Trophoblast cell (in vitro differentiated cells and primary cell): ENCODE data around the gene GFOD1.
A peak's percentile ranks its signal among the peaks of the same experiment; 100 is the strongest.

ENCODE experiments used
- DNase-seq, 2 donors: peaks; one replicate each; pipeline ENCODE4 v3.0.0-alpha.2; 2016
- H2AFZ ChIP-seq: 2 replicates; pipeline ENCODE4 v1.6.1; 2013; ENCODE audit warnings: low read length, moderate library complexity, mild to moderate bottlenecking; ENCODE audit not compliant: insufficient read depth, poor library complexity
- H2AK5ac ChIP-seq: 2 replicates; pipeline ENCODE4 v1.6.1; 2013; ENCODE audit warnings: mild to moderate bottlenecking, low read length
- H2BK120ac ChIP-seq: 2 replicates; pipeline ENCODE4 v1.6.1; 2013; ENCODE audit warnings: low read length, mild to moderate bottlenecking, moderate library complexity; ENCODE audit not compliant: insufficient read depth, poor library complexity
- H2BK12ac ChIP-seq: 2 replicates; pipeline ENCODE4 v1.6.1; 2013; ENCODE audit warnings: mild to moderate bottlenecking, low read length, moderate library complexity
- H2BK5ac ChIP-seq: 2 replicates; pipeline ENCODE4 v1.6.1; 2013; ENCODE audit warnings: low read length, low read depth, moderate library complexity, mild to moderate bottlenecking; ENCODE audit not compliant: poor library complexity
- H3K14ac ChIP-seq: 2 replicates; pipeline ENCODE4 v1.6.1; 2013; ENCODE audit warnings: mild to moderate bottlenecking, low read length
- H3K18ac ChIP-seq: 2 replicates; pipeline ENCODE4 v1.6.1; 2013; ENCODE audit warnings: mild to moderate bottlenecking, low read length
- H3K23ac ChIP-seq: 2 replicates; pipeline ENCODE4 v1.6.1; 2013; ENCODE audit warnings: low read length
- H3K27ac ChIP-seq: 2 replicates; pipeline ENCODE4 v1.5.1; 2013; ENCODE audit warnings: low read depth, mild to moderate bottlenecking, inconsistent platforms, low read length, moderate library complexity
- H3K27me3 ChIP-seq: 2 replicates; pipeline ENCODE4 v1.6.1; 2013; ENCODE audit warnings: inconsistent platforms, mild to moderate bottlenecking, low read length, moderate library complexity; ENCODE audit not compliant: insufficient read depth
- H3K36me3 ChIP-seq, 2 experiments: 1 replicate in 1 of 2; 2 replicates in 1 of 2; pipeline ENCODE4 v1.6.1; 2013; ENCODE audit warnings: low read length in 2 of 2, mild to moderate bottlenecking in 2 of 2, moderate library complexity in 1 of 2; ENCODE audit not compliant: insufficient read depth in 2 of 2, control insufficient read depth in 1 of 2
- H3K4ac ChIP-seq: 2 replicates; pipeline ENCODE4 v1.6.1; 2013; ENCODE audit warnings: low read depth, mild to moderate bottlenecking, low read length, moderate library complexity
- H3K4me1 ChIP-seq, 2 experiments: 1 replicate in 1 of 2; 2 replicates in 1 of 2; pipeline ENCODE4 v1.6.1; 2013; ENCODE audit warnings: low read length in 2 of 2, mild to moderate bottlenecking in 2 of 2, moderate library complexity in 1 of 2; ENCODE audit not compliant: insufficient read depth in 2 of 2, control insufficient read depth in 1 of 2
- H3K4me2 ChIP-seq: 2 replicates; pipeline ENCODE4 v1.6.1; 2013; ENCODE audit warnings: inconsistent platforms, mild to moderate bottlenecking, low read length, moderate library complexity
- H3K4me3 ChIP-seq: 2 replicates; pipeline ENCODE4 v1.5.1; 2013; ENCODE audit warnings: mild to moderate bottlenecking, low read depth, low read length, inconsistent platforms
- H3K79me1 ChIP-seq: one replicate; pipeline ENCODE4 v1.6.1; 2013; ENCODE audit warnings: low read length
- H3K79me2 ChIP-seq: 2 replicates; pipeline ENCODE4 v1.6.1; 2013; ENCODE audit warnings: low read length, mild to moderate bottlenecking; ENCODE audit not compliant: control insufficient read depth, insufficient read depth, poor library complexity
- H3K9ac ChIP-seq: 2 replicates; pipeline ENCODE4 v1.6.1; 2013; ENCODE audit warnings: mild to moderate bottlenecking, low read length
- H3K9me3 ChIP-seq: 2 replicates; pipeline ENCODE4 v1.6.1; 2013; ENCODE audit warnings: low read depth, mild to moderate bottlenecking, control low read depth, inconsistent platforms, low read length; ENCODE audit not compliant: insufficient read depth
- H4K12ac ChIP-seq: 2 replicates; pipeline ENCODE4 v1.6.1; 2013; ENCODE audit warnings: low read depth, mild to moderate bottlenecking, low read length, moderate library complexity
- H4K8ac ChIP-seq: 2 replicates; pipeline ENCODE4 v1.6.1; 2013; ENCODE audit warnings: low read depth, mild to moderate bottlenecking, low read length, moderate library complexity
- H4K91ac ChIP-seq: one replicate; pipeline ENCODE4 v1.6.1; 2013; ENCODE audit warnings: low read depth, mild to moderate bottlenecking, low read length, moderate library complexity
- WGBS: extraction: QIAGEN DNeasy Blood & Tissue Kit; methylation state at CpG from one replicate; pipeline ENCODE4 v1.1.7; 2013; ENCODE audit warnings: missing lambda C conversion rate; ENCODE audit not compliant: insufficient read length, insufficient coverage; ENCODE audit errors: extremely low coverage; 5-methylcytosine and 5-hydroxymethylcytosine counted together

Gene GFOD1

GRCh38 chr6:13457577-13457976, 29.8 kb downstream of the GFOD1 start:
- no peak overlapping the region for H2AFZ ChIP-seq
- H2BK12ac ChIP-seq, result no peak overlapping the region
- H2BK5ac ChIP-seq, result no peak overlapping the region
- no peak overlapping the region for H3K4ac ChIP-seq
- H2BK120ac ChIP-seq, result no peak overlapping the region
- H3K9me3 ChIP-seq, result peaks cover 1% of the 10 kb centered on the region
- no peak overlapping the region for H3K18ac ChIP-seq
- H4K91ac ChIP-seq, result no peak overlapping the region
- H3K14ac ChIP-seq, result no peak overlapping the region
- H3K79me2 ChIP-seq, result no peaks in the 10 kb centered on the region
- no peak overlapping the region for H3K9ac ChIP-seq
- no CpG with 5 or more reads among the region's 7 CpGs for WGBS
- no peak overlapping the region for H3K27ac ChIP-seq
- no peaks in the 10 kb centered on the region for H3K27me3 ChIP-seq
- H2AK5ac ChIP-seq, result no peak overlapping the region
- H3K4me2 ChIP-seq, result no peak overlapping the region
- H3K79me1 ChIP-seq, result no peaks in the 10 kb centered on the region
- no peak for DNase-seq
- no peak overlapping the region for H4K8ac ChIP-seq
- no peak overlapping the region for H3K4me3 ChIP-seq
- H4K12ac ChIP-seq, result no peak overlapping the region
- H3K23ac ChIP-seq, result no peak overlapping the region
- peaks cover 0 to 2% of the 10 kb centered on the region in 2 experiments for H3K4me1 ChIP-seq
- no peaks in the 10 kb centered on the region for H3K36me3 ChIP-seq

GRCh38 chr6:13455552-13455966, 31.8 kb downstream of the GFOD1 start:
- no peak overlapping the region for H3K18ac ChIP-seq
- no peak overlapping the region for H3K27ac ChIP-seq
- H3K4me3 ChIP-seq, result no peak overlapping the region
- H3K9ac ChIP-seq, result no peak overlapping the region
- H3K79me1 ChIP-seq, result no peaks in the 10 kb centered on the region
- no peak overlapping the region for H3K14ac ChIP-seq
- DNase-seq, result no peak
- H3K4me2 ChIP-seq, result no peak overlapping the region
- H3K79me2 ChIP-seq, result no peaks in the 10 kb centered on the region
- no peak overlapping the region for H3K23ac ChIP-seq
- no peak overlapping the region for H4K8ac ChIP-seq
- H4K91ac ChIP-seq, result no peak overlapping the region
- H3K4ac ChIP-seq, result no peak overlapping the region
- no peaks in the 10 kb centered on the region for H3K36me3 ChIP-seq
- H3K9me3 ChIP-seq, result no peaks in the 10 kb centered on the region
- H3K27me3 ChIP-seq, result no peaks in the 10 kb centered on the region
- H3K4me1 ChIP-seq, result no peaks in the 10 kb centered on the region
- H4K12ac ChIP-seq, result no peak overlapping the region
- H2BK12ac ChIP-seq, result no peak overlapping the region
- H2BK5ac ChIP-seq, result no peak overlapping the region
- WGBS, result no CpG with 5 or more reads among the region's 5 CpGs
- H2AK5ac ChIP-seq, result no peak overlapping the region
- H2BK120ac ChIP-seq, result no peak overlapping the region
- H2AFZ ChIP-seq, result no peak overlapping the region

GRCh38 chr6:13454286-13455221, 32.8 kb downstream of the GFOD1 start:
- H3K27ac ChIP-seq, result no peak overlapping the region
- H2BK120ac ChIP-seq, result no peak overlapping the region
- H3K4me1 ChIP-seq, result no peaks in the 10 kb centered on the region
- no peak overlapping the region for H2AK5ac ChIP-seq
- H2BK12ac ChIP-seq, result no peak overlapping the region
- H4K12ac ChIP-seq, result no peak overlapping the region
- no peaks in the 10 kb centered on the region for H3K79me2 ChIP-seq
- no peak overlapping the region for H3K14ac ChIP-seq
- no peak overlapping the region for H3K4ac ChIP-seq
- no peak overlapping the region for H3K18ac ChIP-seq
- no peak overlapping the region for H4K91ac ChIP-seq
- DNase-seq, result no peak
- H3K9me3 ChIP-seq, result no peaks in the 10 kb centered on the region
- no peak overlapping the region for H3K4me2 ChIP-seq
- H3K23ac ChIP-seq, result no peak overlapping the region
- H4K8ac ChIP-seq, result no peak overlapping the region
- no peak overlapping the region for H3K9ac ChIP-seq
- no peaks in the 10 kb centered on the region for H3K79me1 ChIP-seq
- H3K27me3 ChIP-seq, result no peaks in the 10 kb centered on the region
- no peak overlapping the region for H2BK5ac ChIP-seq
- H3K36me3 ChIP-seq, result no peaks in the 10 kb centered on the region
- H3K4me3 ChIP-seq, result no peak overlapping the region
- peak overlapping the region; percentile 5 for H2AFZ ChIP-seq
- no CpG with 5 or more reads among the region's 11 CpGs for WGBS

GRCh38 chr6:13453771-13454251, 33.6 kb downstream of the GFOD1 start:
- no peak overlapping the region for H2AK5ac ChIP-seq
- no peak overlapping the region for H3K14ac ChIP-seq
- no CpG with 5 or more reads among the region's 2 CpGs for WGBS
- H3K79me1 ChIP-seq, result no peaks in the 10 kb centered on the region
- H2BK5ac ChIP-seq, result no peak overlapping the region
- H3K36me3 ChIP-seq, result no peaks in the 10 kb centered on the region
- no peak for DNase-seq
- no peak overlapping the region for H3K9ac ChIP-seq
- H4K12ac ChIP-seq, result no peak overlapping the region
- H4K91ac ChIP-seq, result no peak overlapping the region
- no peak overlapping the region for H3K4me2 ChIP-seq
- no peak overlapping the region for H2BK12ac ChIP-seq
- no peak overlapping the region for H3K4me3 ChIP-seq
- no peak overlapping the region for H3K4ac ChIP-seq
- no peak overlapping the region for H3K23ac ChIP-seq
- H3K79me2 ChIP-seq, result no peaks in the 10 kb centered on the region
- no peaks in the 10 kb centered on the region for H3K4me1 ChIP-seq
- no peak overlapping the region for H2BK120ac ChIP-seq
- no peak overlapping the region for H3K18ac ChIP-seq
- no peaks in the 10 kb centered on the region for H3K27me3 ChIP-seq
- no peak overlapping the region for H2AFZ ChIP-seq
- no peak overlapping the region for H4K8ac ChIP-seq
- H3K27ac ChIP-seq, result no peak overlapping the region
- H3K9me3 ChIP-seq, result no peaks in the 10 kb centered on the region
